GM19438 (cell line): ENCODE measurements around the gene LGR6.

ENCODE experiments used
- ATAC-seq: cut with Tn5 transposase; IDR thresholded peaks from one replicate; pipeline ENCODE4 v1.9.1; 2021; ENCODE audit warnings: low read depth; ENCODE audit not compliant: unreplicated experiment

The LGR6 gene

GRCh38 chr1:202282596-202283283 lies 89.1 kb downstream of the LGR6 start:
- no peak for ATAC-seq

- ATAC-seq, result no peak
These were observed 89.8 kb downstream of the LGR6 start for GRCh38 chr1:202283379-202283844.

GRCh38 chr1:202283991-202284390 lies 90.4 kb downstream of the LGR6 start:
- no peak for ATAC-seq

GRCh38 chr1:202285908-202286307 lies 92.3 kb downstream of the LGR6 start:
- no peak for ATAC-seq

GRCh38 chr1:202286622-202287097 lies 93.1 kb downstream of the LGR6 start:
- no peak for ATAC-seq

- no peak for ATAC-seq
These were observed 93.6 kb downstream of the LGR6 start for GRCh38 chr1:202287196-202287595.

- no peak for ATAC-seq
These were observed 94.6 kb downstream of the LGR6 start for GRCh38 chr1:202288177-202288576.

GRCh38 chr1:202289009-202289408 lies 95.4 kb downstream of the LGR6 start:
- ATAC-seq, result no peak

- ATAC-seq, result no peak
These were observed 97.4 kb downstream of the LGR6 start for GRCh38 chr1:202291001-202291400.

- ATAC-seq, result no peak
These were observed 98.5 kb downstream of the LGR6 start for GRCh38 chr1:202291961-202292712.

- no peak for ATAC-seq
These were observed 99.2 kb downstream of the LGR6 start for GRCh38 chr1:202292773-202293172.

GRCh38 chr1:202293569-202293968 lies 100.0 kb downstream of the LGR6 start:
- no peak for ATAC-seq

GRCh38 chr1:202302166-202302565 lies 108.6 kb downstream of the LGR6 start:
- no peak for ATAC-seq

GRCh38 chr1:202304375-202304774 lies 110.8 kb downstream of the LGR6 start:
- ATAC-seq, result no peak

- no peak for ATAC-seq
These were observed 111.6 kb downstream of the LGR6 start for GRCh38 chr1:202305168-202305567.

GRCh38 chr1:202306535-202307345 lies 113.1 kb downstream of the LGR6 start:
- no peak for ATAC-seq

- no peak for ATAC-seq
These were observed 116.6 kb downstream of the LGR6 start for GRCh38 chr1:202310071-202310725.

GRCh38 chr1:202310746-202311145 lies 117.1 kb downstream of the LGR6 start:
- no peak for ATAC-seq

- ATAC-seq, result no peak
These were observed 118.5 kb downstream of the LGR6 start for GRCh38 chr1:202311875-202312635.
